Keratinocyte (primary cell): ENCODE data around the gene CCDC178. TPM values are rescaled to one million over a fixed set of nuclear protein-coding genes. Genes with fewer than 3 reads are reported as not detected.

ENCODE experiments used
- DNase-seq: peaks from one replicate; pipeline ENCODE4 v3.0.0-alpha.2; 2011; ENCODE audit warnings: low read depth, missing footprints, low spot score
- FAIRE-seq: peaks from 2 replicates; lab custom pipeline; 2011; peaks lifted over from hg19 to GRCh38; lab: Jason Lieb, UNC
- H2AFZ ChIP-seq: 2 replicates; pipeline ENCODE4 v1.6.0; 2012; ENCODE audit warnings: low read length, control low read depth, inconsistent platforms; ENCODE audit not compliant: control insufficient read depth
- H3K27ac ChIP-seq: 2 replicates; pipeline ENCODE4 v1.5.1; 2011; ENCODE audit warnings: low read length; ENCODE audit not compliant: control insufficient read depth, insufficient read depth
- H3K27me3 ChIP-seq: 3 replicates; pipeline ENCODE4 v1.6.0; 2011; ENCODE audit warnings: low read length; ENCODE audit not compliant: control insufficient read depth, insufficient read depth; ENCODE audit errors: extremely low read depth
- H3K36me3 ChIP-seq, 2 experiments: 2 replicates in 1 of 2; 3 replicates in 1 of 2; pipeline ENCODE4 v1.5.1; 2011; ENCODE audit warnings: low read length in 2 of 2, mild to moderate bottlenecking in 1 of 2; ENCODE audit not compliant: control insufficient read depth in 2 of 2, insufficient read depth in 2 of 2; ENCODE audit errors: extremely low read depth in 1 of 2
- H3K4me1 ChIP-seq: 3 replicates; pipeline ENCODE4 v1.5.1; 2011; ENCODE audit warnings: low read length; ENCODE audit not compliant: control insufficient read depth, insufficient read depth; ENCODE audit errors: extremely low read depth
- H3K4me2 ChIP-seq: 3 replicates; pipeline ENCODE4 v1.6.0; 2011; ENCODE audit warnings: low read depth, low read length; ENCODE audit not compliant: control insufficient read depth, insufficient read depth; ENCODE audit errors: extremely low read depth
- H3K4me3 ChIP-seq, 3 experiments: fragments of 200-600 bp in 1 of 3; sonication (generic) in 1 of 3; 2 replicates in 2 of 3; 3 replicates in 1 of 3; pipeline ENCODE4 v1.5.1; 2011 to 2016; ENCODE audit warnings: low read length in 3 of 3, mild to moderate bottlenecking in 3 of 3, control low read depth in 2 of 3, inconsistent platforms in 1 of 3, low read depth in 1 of 3, mixed read lengths in 1 of 3, mixed run types in 1 of 3, moderate library complexity in 1 of 3; ENCODE audit not compliant: control insufficient read depth in 2 of 3, insufficient read depth in 2 of 3; ENCODE audit errors: extremely low read depth in 1 of 3
- H3K79me2 ChIP-seq: 2 replicates; pipeline ENCODE4 v1.6.0; 2012; ENCODE audit warnings: low read length; ENCODE audit not compliant: control insufficient read depth, insufficient read depth
- H3K9ac ChIP-seq: 3 replicates; pipeline ENCODE4 v1.6.0; 2011; ENCODE audit warnings: low read length; ENCODE audit not compliant: control insufficient read depth, insufficient read depth; ENCODE audit errors: extremely low read depth
- H3K9me1 ChIP-seq: 3 replicates; pipeline ENCODE4 v1.6.0; 2011; ENCODE audit warnings: low read length; ENCODE audit not compliant: control insufficient read depth, insufficient read depth; ENCODE audit errors: extremely low read depth
- H3K9me3 ChIP-seq: 2 replicates; pipeline ENCODE4 v1.5.1; 2012; ENCODE audit warnings: low read depth, low read length; ENCODE audit not compliant: control insufficient read depth
- H4K20me1 ChIP-seq: 3 replicates; pipeline ENCODE4 v1.6.0; 2011; ENCODE audit warnings: low read length; ENCODE audit not compliant: control insufficient read depth, insufficient read depth; ENCODE audit errors: extremely low read depth
- CTCF ChIP-seq, 3 experiments: IDR thresholded peaks in 1 of 3; conservative IDR thresholded peaks in 1 of 3; optimal IDR thresholded peaks in 1 of 3; 2 replicates in 2 of 3; 3 replicates in 1 of 3; pipeline versions ENCODE3 to v1.5.1; 2011; ENCODE audit warnings: low read length in 3 of 3, mild to moderate bottlenecking in 3 of 3, moderate library complexity in 2 of 3, control low read depth in 1 of 3, inconsistent platforms in 1 of 3; ENCODE audit not compliant: insufficient read depth in 2 of 3; ENCODE audit errors: extremely low read depth in 1 of 3
- EZH2 ChIP-seq: IDR thresholded peaks from one replicate; pipeline ENCODE4 v1.6.1; 2012; ENCODE audit warnings: inconsistent platforms, mild to moderate bottlenecking, low read length, moderate library complexity
- dilution Hi-C: fragments of 300-500 bp; cut with MboI; formaldehyde crosslinking; loops from one replicate; pipeline ENCODE4 v1.7.0; 2020; ENCODE audit warnings: low sequenced_read_pairs; ENCODE audit not compliant: extremely low pct_ligation_motif_present
- polyA plus RNA-seq, 5 experiments: library from polyadenylated mRNA; depleted of rRNA in 3 of 5; stranded (reverse) in 3 of 5; stranded (forward) in 1 of 5; unstranded in 1 of 5; fragments of >200 nt; gene quantifications; 1 replicate in 1 of 5; 2 replicates in 3 of 5; 3 replicates in 1 of 5; pipeline versions ENCODE4 v1.2.1 to v1.2.3, GENCODE V29; 2011 to 2012; ENCODE audit warnings: missing spikeins in 2 of 5, low read depth in 1 of 5, low replicate concordance in 1 of 5

Gene CCDC178
- polyA plus RNA-seq, 1 donor (not counting 4 experiments of a cell fraction or from before 2014, with no cell fraction given), result 0.14 TPM

- Histone ChIP-seq H3K4me1 (no peaks in the 10 kb centered on the region), H3K9me1 (no peaks in the 10 kb centered on the region), H3K4me2 (no peak overlapping the region), H3K27ac (no peak overlapping the region), H3K9ac (no peak overlapping the region), H3K27me3 (no peaks in the 10 kb centered on the region), H2AFZ (no peak overlapping the region), H3K9me3 (no peaks in the 10 kb centered on the region), H3K36me3 (no peaks in the 10 kb centered on the region), H4K20me1 (no peaks in the 10 kb centered on the region), H3K4me3 (no peak overlapping the region), H3K79me2 (no peaks in the 10 kb centered on the region)
- no peak for TF ChIP-seq EZH2
- TF ChIP-seq CTCF (optimal IDR thresholded peaks at IDR 0.05 in 1 of 3, IDR thresholded peaks at IDR 0.05 in 1 of 3, conservative IDR thresholded peaks at IDR 0.05 in 1 of 3; ENCODE audit: extremely low read depth in 1 of 3, insufficient read depth in 2 of 3, low read length in 3 of 3), result no peak
- DNase-seq (no peak), FAIRE-seq (no peak)
- dilution Hi-C loops, result no loop called here
These were observed 389.1 kb downstream of the CCDC178 start for GRCh38 chr18:33051407-33051806.

DNA sequence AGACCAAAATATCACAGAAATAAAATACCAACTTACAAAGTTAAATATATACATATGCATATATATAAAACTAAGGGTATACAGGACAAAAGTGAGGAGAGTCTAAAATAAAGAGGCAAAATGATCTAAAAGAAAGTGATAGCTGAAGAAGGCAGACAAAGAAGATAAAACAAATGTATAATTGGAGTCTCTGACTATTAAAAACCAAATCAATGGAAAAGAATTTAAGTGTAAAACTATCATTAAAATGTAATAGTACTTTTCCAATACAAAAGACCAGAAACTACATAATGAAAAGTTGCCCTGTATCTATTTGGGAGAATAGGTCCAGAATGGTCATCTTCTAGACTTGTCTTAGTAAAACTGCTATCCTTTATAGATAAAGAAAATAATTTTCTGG is 400.3 kb downstream of the CCDC178 start:
- dilution Hi-C loops, result no loop called here
- Histone ChIP-seq H3K9ac (no peak overlapping the region), H3K27me3 (no peaks in the 10 kb centered on the region), H3K36me3 (no peaks in the 10 kb centered on the region), H3K9me3 (no peaks in the 10 kb centered on the region), H2AFZ (no peak overlapping the region), H3K27ac (no peak overlapping the region), H3K4me1 (no peaks in the 10 kb centered on the region), H3K9me1 (no peaks in the 10 kb centered on the region), H3K79me2 (no peaks in the 10 kb centered on the region), H4K20me1 (no peaks in the 10 kb centered on the region), H3K4me2 (no peak overlapping the region), H3K4me3 (no peak overlapping the region)
- DNase-seq, result no peak
- no peak for FAIRE-seq
- TF ChIP-seq CTCF (optimal IDR thresholded peaks at IDR 0.05 in 1 of 3, IDR thresholded peaks at IDR 0.05 in 1 of 3, conservative IDR thresholded peaks at IDR 0.05 in 1 of 3; ENCODE audit: extremely low read depth in 1 of 3, insufficient read depth in 2 of 3, low read length in 3 of 3), result no peak
- TF ChIP-seq EZH2, result no peak
